GM23338 (cell line): ENCODE measurements around the gene ATRIP. TPM values are rescaled to one million over a fixed set of nuclear protein-coding genes. Genes with fewer than 3 reads are reported as not detected.

Experiments used
- ATAC-seq: fragments of 200-7000 bp; cut with Tn5 transposase; 3 replicates; pipeline ENCODE4 v1.9.1; 2020
- DNase-seq: peaks from one replicate; pipeline ENCODE4 v3.0.0-alpha.2; 2015; ENCODE audit warnings: low spot score
- H2AFZ ChIP-seq: fragments of 200-600 bp; sonication (generic); 2 replicates; pipeline ENCODE4 v1.8.0; 2016; ENCODE audit warnings: antibody characterized with exemption, mild to moderate bottlenecking, moderate library complexity
- H3F3A ChIP-seq: fragments of 200-600 bp; sonication (generic); replicated peaks from 2 replicates; pipeline ENCODE4 v1.8.0; 2017; ENCODE audit warnings: antibody characterized with exemption, mixed run types, low read depth
- H3K27ac ChIP-seq: fragments of 200-600 bp; sonication (generic); 2 replicates; pipeline ENCODE4 v1.6.1; 2016; ENCODE audit warnings: low read depth
- H3K27me3 ChIP-seq: fragments of 200-600 bp; sonication (generic); 2 replicates; pipeline ENCODE4 v1.8.0; 2016; ENCODE audit warnings: mild to moderate bottlenecking, mixed run types, moderate library complexity; ENCODE audit not compliant: insufficient read depth
- H3K36me3 ChIP-seq: fragments of 200-600 bp; sonication (generic); 2 replicates; pipeline ENCODE4 v1.8.0; 2016; ENCODE audit warnings: mild to moderate bottlenecking; ENCODE audit not compliant: insufficient read depth
- H3K4me1 ChIP-seq: fragments of 200-600 bp; sonication (generic); 2 replicates; pipeline ENCODE4 v1.8.0; 2016; ENCODE audit warnings: mild to moderate bottlenecking, moderate library complexity; ENCODE audit not compliant: insufficient read depth
- H3K4me2 ChIP-seq: fragments of 200-600 bp; sonication (generic); 2 replicates; pipeline ENCODE4 v1.7.1; 2017; ENCODE audit warnings: mixed run types
- H3K4me3 ChIP-seq: fragments of 200-600 bp; sonication (generic); 2 replicates; pipeline ENCODE4 v1.6.1; 2016; ENCODE audit warnings: mixed run types
- H3K79me2 ChIP-seq: fragments of 200-600 bp; sonication (generic); replicated peaks from 2 replicates; pipeline ENCODE4 v1.8.0; 2017; ENCODE audit warnings: mild to moderate bottlenecking; ENCODE audit not compliant: insufficient read depth
- H3K9me2 ChIP-seq: fragments of 200-600 bp; sonication (generic); 2 replicates; pipeline ENCODE4 v1.8.0; 2017; ENCODE audit not compliant: insufficient read depth
- H4K20me1 ChIP-seq: fragments of 200-600 bp; sonication (generic); replicated peaks from 2 replicates; pipeline ENCODE4 v1.8.0; 2017; ENCODE audit warnings: mild to moderate bottlenecking; ENCODE audit not compliant: insufficient read depth
- H3K27ac Mint-ChIP-seq: 2 replicates; pipeline ENCODE4 v1.8.0; 2020; ENCODE audit warnings: inconsistent platforms, mild to moderate bottlenecking, moderate library complexity, mixed read lengths
- H3K27me3 Mint-ChIP-seq: 3 replicates; pipeline ENCODE4 v1.8.0; 2022; ENCODE audit warnings: low read depth, mild to moderate bottlenecking, moderate library complexity, mixed read lengths, inconsistent platforms; ENCODE audit not compliant: insufficient read depth, poor library complexity
- H3K36me3 Mint-ChIP-seq: 3 replicates; pipeline ENCODE4 v1.8.0; 2021; ENCODE audit warnings: low read depth, mild to moderate bottlenecking, inconsistent platforms, moderate library complexity, mixed read lengths
- H3K4me1 Mint-ChIP-seq: 3 replicates; pipeline ENCODE4 v1.8.0; 2020; ENCODE audit warnings: mild to moderate bottlenecking, inconsistent platforms, mixed read lengths
- H3K4me3 Mint-ChIP-seq: 3 replicates; pipeline ENCODE4 v1.8.0; 2021; ENCODE audit warnings: moderate library complexity, mild to moderate bottlenecking, inconsistent platforms, mixed read lengths
- H3K9me3 Mint-ChIP-seq: 3 replicates; pipeline ENCODE4 v1.8.0; 2020; ENCODE audit warnings: moderate library complexity, mild to moderate bottlenecking, inconsistent platforms, mixed read lengths
- CREB1 ChIP-seq: fragments of 250-450 bp; sonication (Bioruptor Pico); IDR thresholded peaks from 2 replicates; pipeline ENCODE4 v1.5.0; 2020; ENCODE audit warnings: low read depth, mild to moderate bottlenecking, moderate library complexity
- EZH2phosphoT487 ChIP-seq: fragments of 200-600 bp; sonication (generic); IDR thresholded peaks from one replicate; pipeline ENCODE4 v1.8.1; 2018; ENCODE audit warnings: antibody characterized with exemption; ENCODE audit not compliant: unreplicated experiment
- JUNB ChIP-seq: IDR thresholded peaks from one replicate; pipeline ENCODE4 v1.6.1; 2016; ENCODE audit warnings: antibody characterized with exemption; ENCODE audit not compliant: unreplicated experiment
- POLR2AphosphoS5 ChIP-seq: IDR thresholded peaks from 2 replicates; pipeline ENCODE4 v1.6.1; 2016; ENCODE audit warnings: antibody characterized with exemption, low read depth
- STAT1 ChIP-seq: IDR thresholded peaks from one replicate; pipeline ENCODE4 v1.6.1; 2016; ENCODE audit warnings: antibody characterized with exemption; ENCODE audit not compliant: unreplicated experiment
- polyA plus RNA-seq: library from polyadenylated mRNA; unstranded; fragments of >200 nt; fragmentation: Nextera tagmentation; extraction: Ambion mirVana; gene quantifications from 2 replicates; pipeline ENCODE4 v1.2.1, GENCODE V29; 2016
- total RNA-seq: library from RNA; depleted of rRNA; stranded (reverse); fragments of >200 nt; shearing (Covaris generic); gene quantifications from 2 replicates; pipeline ENCODE4 v1.2.3, GENCODE V29; 2014
- TF ChIP-seq, protein P1 (sequence below): IDR thresholded peaks from 2 replicates; pipeline ENCODE4 v1.6.1; 2016; ENCODE audit warnings: antibody characterized with exemption
- TF ChIP-seq, protein P2 (sequence below), 2 experiments: fragments of 200-600 bp in 1 of 2; sonication (generic) in 1 of 2; conservative IDR thresholded peaks; 2 replicates each; pipeline versions ENCODE4 v1.5.1 to v1.6.1; 2016 to 2017; ENCODE audit warnings: antibody characterized with exemption in 2 of 2, low read depth in 2 of 2, mild to moderate bottlenecking in 2 of 2, moderate library complexity in 1 of 2
- TF ChIP-seq, protein P3 (sequence below): fragments of 250-450 bp; sonication (Bioruptor Pico); IDR thresholded peaks from 2 replicates; pipeline ENCODE4 v1.5.0; 2020; ENCODE audit warnings: mild to moderate bottlenecking, moderate library complexity

The ATRIP gene
- total and polyA plus RNA-seq, 2 experiments from 2014 or later, result 5.8 to 17.3 TPM

DNA sequence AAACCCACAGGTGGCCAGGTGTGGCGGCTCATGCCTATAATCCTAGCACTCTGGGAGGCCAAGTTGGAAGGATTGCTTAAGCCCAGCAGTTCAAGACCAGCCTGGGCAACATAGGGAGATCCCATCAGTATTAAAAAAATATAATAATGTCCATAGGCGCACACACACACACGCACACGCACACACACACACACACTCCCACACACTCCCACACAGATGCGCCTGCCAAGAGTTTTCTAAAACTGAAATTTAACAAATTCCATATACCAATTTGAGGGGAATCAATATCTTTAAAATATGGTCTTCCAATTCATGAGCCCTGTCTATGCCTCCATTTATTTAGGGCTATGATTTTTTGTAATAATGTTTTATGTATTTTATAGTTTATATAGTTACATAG is 40.4 kb downstream of the ATRIP start:
- H3K4me3 ChIP-seq, result no peak overlapping the region
- Mint-ChIP-seq H3K27ac (no peak overlapping the region), H3K4me1 (peaks cover 12% of the 10 kb centered on the region), H3K36me3 (peaks cover 9% of the 10 kb centered on the region; the same call in 1 of the 3 replicates), H3K27me3 (peaks cover 6% of the 10 kb centered on the region), H3K9me3 (no peaks in the 10 kb centered on the region), H3K4me3 (no peak overlapping the region)
- TF ChIP-seq, protein P1, sequence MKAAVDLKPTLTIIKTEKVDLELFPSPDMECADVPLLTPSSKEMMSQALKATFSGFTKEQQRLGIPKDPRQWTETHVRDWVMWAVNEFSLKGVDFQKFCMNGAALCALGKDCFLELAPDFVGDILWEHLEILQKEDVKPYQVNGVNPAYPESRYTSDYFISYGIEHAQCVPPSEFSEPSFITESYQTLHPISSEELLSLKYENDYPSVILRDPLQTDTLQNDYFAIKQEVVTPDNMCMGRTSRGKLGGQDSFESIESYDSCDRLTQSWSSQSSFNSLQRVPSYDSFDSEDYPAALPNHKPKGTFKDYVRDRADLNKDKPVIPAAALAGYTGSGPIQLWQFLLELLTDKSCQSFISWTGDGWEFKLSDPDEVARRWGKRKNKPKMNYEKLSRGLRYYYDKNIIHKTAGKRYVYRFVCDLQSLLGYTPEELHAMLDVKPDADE, result no peak
- TF ChIP-seq POLR2AphosphoS5 (no peak), CREB1 (CRISPR knock-in tag) (no peak), STAT1 (no peak), EZH2phosphoT487 (no peak), JUNB (no peak)
- TF ChIP-seq, protein P2, sequence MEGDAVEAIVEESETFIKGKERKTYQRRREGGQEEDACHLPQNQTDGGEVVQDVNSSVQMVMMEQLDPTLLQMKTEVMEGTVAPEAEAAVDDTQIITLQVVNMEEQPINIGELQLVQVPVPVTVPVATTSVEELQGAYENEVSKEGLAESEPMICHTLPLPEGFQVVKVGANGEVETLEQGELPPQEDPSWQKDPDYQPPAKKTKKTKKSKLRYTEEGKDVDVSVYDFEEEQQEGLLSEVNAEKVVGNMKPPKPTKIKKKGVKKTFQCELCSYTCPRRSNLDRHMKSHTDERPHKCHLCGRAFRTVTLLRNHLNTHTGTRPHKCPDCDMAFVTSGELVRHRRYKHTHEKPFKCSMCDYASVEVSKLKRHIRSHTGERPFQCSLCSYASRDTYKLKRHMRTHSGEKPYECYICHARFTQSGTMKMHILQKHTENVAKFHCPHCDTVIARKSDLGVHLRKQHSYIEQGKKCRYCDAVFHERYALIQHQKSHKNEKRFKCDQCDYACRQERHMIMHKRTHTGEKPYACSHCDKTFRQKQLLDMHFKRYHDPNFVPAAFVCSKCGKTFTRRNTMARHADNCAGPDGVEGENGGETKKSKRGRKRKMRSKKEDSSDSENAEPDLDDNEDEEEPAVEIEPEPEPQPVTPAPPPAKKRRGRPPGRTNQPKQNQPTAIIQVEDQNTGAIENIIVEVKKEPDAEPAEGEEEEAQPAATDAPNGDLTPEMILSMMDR (conservative IDR thresholded peaks at IDR 0.05; ENCODE audit: low read depth in 2 of 2), result no peak
- TF ChIP-seq, protein P3, sequence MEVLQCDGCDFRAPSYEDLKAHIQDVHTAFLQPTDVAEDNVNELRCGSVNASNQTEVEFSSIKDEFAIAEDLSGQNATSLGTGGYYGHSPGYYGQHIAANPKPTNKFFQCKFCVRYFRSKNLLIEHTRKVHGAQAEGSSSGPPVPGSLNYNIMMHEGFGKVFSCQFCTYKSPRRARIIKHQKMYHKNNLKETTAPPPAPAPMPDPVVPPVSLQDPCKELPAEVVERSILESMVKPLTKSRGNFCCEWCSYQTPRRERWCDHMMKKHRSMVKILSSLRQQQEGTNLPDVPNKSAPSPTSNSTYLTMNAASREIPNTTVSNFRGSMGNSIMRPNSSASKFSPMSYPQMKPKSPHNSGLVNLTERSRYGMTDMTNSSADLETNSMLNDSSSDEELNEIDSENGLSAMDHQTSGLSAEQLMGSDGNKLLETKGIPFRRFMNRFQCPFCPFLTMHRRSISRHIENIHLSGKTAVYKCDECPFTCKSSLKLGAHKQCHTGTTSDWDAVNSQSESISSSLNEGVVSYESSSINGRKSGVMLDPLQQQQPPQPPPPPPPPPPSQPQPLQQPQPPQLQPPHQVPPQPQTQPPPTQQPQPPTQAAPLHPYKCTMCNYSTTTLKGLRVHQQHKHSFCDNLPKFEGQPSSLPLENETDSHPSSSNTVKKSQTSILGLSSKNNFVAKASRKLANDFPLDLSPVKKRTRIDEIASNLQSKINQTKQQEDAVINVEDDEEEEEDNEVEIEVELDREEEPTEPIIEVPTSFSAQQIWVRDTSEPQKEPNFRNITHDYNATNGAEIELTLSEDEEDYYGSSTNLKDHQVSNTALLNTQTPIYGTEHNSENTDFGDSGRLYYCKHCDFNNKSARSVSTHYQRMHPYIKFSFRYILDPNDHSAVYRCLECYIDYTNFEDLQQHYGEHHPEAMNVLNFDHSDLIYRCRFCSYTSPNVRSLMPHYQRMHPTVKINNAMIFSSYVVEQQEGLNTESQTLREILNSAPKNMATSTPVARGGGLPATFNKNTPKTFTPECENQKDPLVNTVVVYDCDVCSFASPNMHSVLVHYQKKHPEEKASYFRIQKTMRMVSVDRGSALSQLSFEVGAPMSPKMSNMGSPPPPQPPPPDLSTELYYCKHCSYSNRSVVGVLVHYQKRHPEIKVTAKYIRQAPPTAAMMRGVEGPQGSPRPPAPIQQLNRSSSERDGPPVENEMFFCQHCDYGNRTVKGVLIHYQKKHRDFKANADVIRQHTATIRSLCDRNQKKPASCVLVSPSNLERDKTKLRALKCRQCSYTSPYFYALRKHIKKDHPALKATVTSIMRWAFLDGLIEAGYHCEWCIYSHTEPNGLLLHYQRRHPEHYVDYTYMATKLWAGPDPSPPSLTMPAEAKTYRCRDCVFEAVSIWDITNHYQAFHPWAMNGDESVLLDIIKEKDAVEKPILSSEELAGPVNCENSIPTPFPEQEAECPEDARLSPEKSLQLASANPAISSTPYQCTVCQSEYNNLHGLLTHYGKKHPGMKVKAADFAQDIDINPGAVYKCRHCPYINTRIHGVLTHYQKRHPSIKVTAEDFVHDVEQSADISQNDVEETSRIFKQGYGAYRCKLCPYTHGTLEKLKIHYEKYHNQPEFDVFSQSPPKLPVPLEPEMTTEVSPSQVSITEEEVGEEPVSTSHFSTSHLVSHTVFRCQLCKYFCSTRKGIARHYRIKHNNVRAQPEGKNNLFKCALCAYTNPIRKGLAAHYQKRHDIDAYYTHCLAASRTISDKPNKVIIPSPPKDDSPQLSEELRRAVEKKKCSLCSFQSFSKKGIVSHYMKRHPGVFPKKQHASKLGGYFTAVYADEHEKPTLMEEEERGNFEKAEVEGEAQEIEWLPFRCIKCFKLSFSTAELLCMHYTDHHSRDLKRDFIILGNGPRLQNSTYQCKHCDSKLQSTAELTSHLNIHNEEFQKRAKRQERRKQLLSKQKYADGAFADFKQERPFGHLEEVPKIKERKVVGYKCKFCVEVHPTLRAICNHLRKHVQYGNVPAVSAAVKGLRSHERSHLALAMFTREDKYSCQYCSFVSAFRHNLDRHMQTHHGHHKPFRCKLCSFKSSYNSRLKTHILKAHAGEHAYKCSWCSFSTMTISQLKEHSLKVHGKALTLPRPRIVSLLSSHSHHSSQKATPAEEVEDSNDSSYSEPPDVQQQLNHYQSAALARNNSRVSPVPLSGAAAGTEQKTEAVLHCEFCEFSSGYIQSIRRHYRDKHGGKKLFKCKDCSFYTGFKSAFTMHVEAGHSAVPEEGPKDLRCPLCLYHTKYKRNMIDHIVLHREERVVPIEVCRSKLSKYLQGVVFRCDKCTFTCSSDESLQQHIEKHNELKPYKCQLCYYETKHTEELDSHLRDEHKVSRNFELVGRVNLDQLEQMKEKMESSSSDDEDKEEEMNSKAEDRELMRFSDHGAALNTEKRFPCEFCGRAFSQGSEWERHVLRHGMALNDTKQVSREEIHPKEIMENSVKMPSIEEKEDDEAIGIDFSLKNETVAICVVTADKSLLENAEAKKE, result no peak
- H3K27ac ChIP-seq, result no peak overlapping the region
- no peaks in the 10 kb centered on the region for H3K36me3 ChIP-seq
- H3K4me2 ChIP-seq, result no peak overlapping the region
- H3K4me1 ChIP-seq, result peaks cover 3% of the 10 kb centered on the region
- H4K20me1 ChIP-seq, result no peaks in the 10 kb centered on the region
- H3K27me3 ChIP-seq, result no peaks in the 10 kb centered on the region
- no peak for DNase-seq
- H3F3A ChIP-seq, result 0 out of 2 replicates have a peak, but pooled peaks cover 6% of the 10 kb centered on the region
- H3K79me2 ChIP-seq, result no peaks in the 10 kb centered on the region
- no peaks in the 10 kb centered on the region for H3K9me2 ChIP-seq
- ATAC-seq, result no peak
- H2AFZ ChIP-seq, result no peak overlapping the region
